GM23248 (cell line): Measurements from ENCODE around the gene ZNF665.

ENCODE experiments used
- EZH2 ChIP-seq: fragments of 200-600 bp; sonication (generic); IDR thresholded peaks from 2 replicates; pipeline ENCODE4 v1.6.1; 2018; ENCODE audit warnings: antibody characterized with exemption, mild to moderate bottlenecking; ENCODE audit not compliant: insufficient read depth, poor library complexity, severe bottlenecking
- EZH2phosphoT487 ChIP-seq: fragments of 200-600 bp; sonication (generic); IDR thresholded peaks from 2 replicates; pipeline ENCODE4 v1.6.1; 2018; ENCODE audit warnings: antibody characterized with exemption, moderate library complexity, mild to moderate bottlenecking, low read depth; ENCODE audit not compliant: insufficient read depth

- no peak for TF ChIP-seq EZH2
- TF ChIP-seq EZH2phosphoT487, result no peak
These were observed 11.0 kb downstream of the ZNF665 start for GRCh38 chr19:53182202-53182601.
